NCI-H748 (cell line): Measurements from ENCODE around the gene BTG1.
A peak's percentile ranks its signal among the peaks of the same experiment; 100 is the strongest.
"Not testable (repeated sequence)": the region's sequence is repeated elsewhere in the genome, so short reads cannot be mapped to it uniquely, and the experiment has no call there.

Source experiments
- DNase-seq: peaks from one replicate; lab custom pipeline; 2025; ENCODE audit not compliant: unreplicated experiment; lab: John Stamatoyannopoulos, UW

BTG1 gene

GRCh38 chr12:92151916-92152315 is 6.3 kb upstream of the BTG1 start:
- DNase-seq = no peak

- DNase-seq = no peak
Observed at GRCh38 chr12:92149563-92149962, 3.9 kb upstream of the BTG1 start.

GRCh38 chr12:92147491-92147890 is 1.8 kb upstream of the BTG1 start:
- DNase-seq = peak; percentile 45

- DNase-seq = peak; percentile 41
Observed at GRCh38 chr12:92146497-92147224, 1.0 kb upstream of the BTG1 start.

- DNase-seq = no peak
Observed at GRCh38 chr12:92145481-92145730, 240 bp downstream of the BTG1 start.

- DNase-seq = peak; percentile 99
Observed at GRCh38 chr12:92144631-92145480, 790 bp downstream of the BTG1 start.

- DNase-seq = peak; percentile 96
Observed at GRCh38 chr12:92143686-92144630, 1.7 kb downstream of the BTG1 start.

- DNase-seq = peak; percentile 29
Observed at GRCh38 chr12:92143258-92143657, 2.4 kb downstream of the BTG1 start.

GRCh38 chr12:92142251-92142926 is 3.3 kb downstream of the BTG1 start:
- peak; percentile 12 for DNase-seq

GRCh38 chr12:92141591-92142121 is 4.0 kb downstream of the BTG1 start:
- DNase-seq = peak; percentile 29

- DNase-seq = peak; percentile 28
Observed at GRCh38 chr12:92140896-92141536, 4.6 kb downstream of the BTG1 start.

GRCh38 chr12:92140156-92140555 is 5.5 kb downstream of the BTG1 start:
- DNase-seq = no peak

- peak; percentile 57 for DNase-seq
Observed at GRCh38 chr12:92139634-92140150, 6.0 kb downstream of the BTG1 start.

- DNase-seq = no peak
Observed at GRCh38 chr12:92138626-92139025, 7.0 kb downstream of the BTG1 start.

- peak; percentile 22 for DNase-seq
Observed at GRCh38 chr12:92138144-92138543, 7.5 kb downstream of the BTG1 start.

GRCh38 chr12:92136965-92137721 is 8.5 kb downstream of the BTG1 start:
- peak; percentile 33 for DNase-seq

GRCh38 chr12:92136026-92136730 is 9.5 kb downstream of the BTG1 start:
- no peak for DNase-seq

- not testable (repeated sequence) for DNase-seq
Observed at GRCh38 chr12:92135541-92135940, 10.1 kb downstream of the BTG1 start.
